Purkinje cell (primary cell): ENCODE results near the gene BAG3. TPM values are rescaled to one million over a fixed set of nuclear protein-coding genes. Genes with fewer than 3 reads are reported as not detected.

Experiments
- polyA plus RNA-seq: library from polyadenylated mRNA; unstranded; fragments of >200 nt; fragmentation: Nextera tagmentation; gene quantifications from 2 replicates; pipeline ENCODE4 v1.2.1, GENCODE V29; 2014

BAG3 gene
- polyA plus RNA-seq, result 29.2 and 40.2 TPM in 2 replicates

GRCh38 chr10:119650692-119651513, at the start of gene BAG3:
Gene BAG3 (plus strand): TSS chr10:119651380. CDS start chr10:119651676, 296 bp downstream.

DNA sequence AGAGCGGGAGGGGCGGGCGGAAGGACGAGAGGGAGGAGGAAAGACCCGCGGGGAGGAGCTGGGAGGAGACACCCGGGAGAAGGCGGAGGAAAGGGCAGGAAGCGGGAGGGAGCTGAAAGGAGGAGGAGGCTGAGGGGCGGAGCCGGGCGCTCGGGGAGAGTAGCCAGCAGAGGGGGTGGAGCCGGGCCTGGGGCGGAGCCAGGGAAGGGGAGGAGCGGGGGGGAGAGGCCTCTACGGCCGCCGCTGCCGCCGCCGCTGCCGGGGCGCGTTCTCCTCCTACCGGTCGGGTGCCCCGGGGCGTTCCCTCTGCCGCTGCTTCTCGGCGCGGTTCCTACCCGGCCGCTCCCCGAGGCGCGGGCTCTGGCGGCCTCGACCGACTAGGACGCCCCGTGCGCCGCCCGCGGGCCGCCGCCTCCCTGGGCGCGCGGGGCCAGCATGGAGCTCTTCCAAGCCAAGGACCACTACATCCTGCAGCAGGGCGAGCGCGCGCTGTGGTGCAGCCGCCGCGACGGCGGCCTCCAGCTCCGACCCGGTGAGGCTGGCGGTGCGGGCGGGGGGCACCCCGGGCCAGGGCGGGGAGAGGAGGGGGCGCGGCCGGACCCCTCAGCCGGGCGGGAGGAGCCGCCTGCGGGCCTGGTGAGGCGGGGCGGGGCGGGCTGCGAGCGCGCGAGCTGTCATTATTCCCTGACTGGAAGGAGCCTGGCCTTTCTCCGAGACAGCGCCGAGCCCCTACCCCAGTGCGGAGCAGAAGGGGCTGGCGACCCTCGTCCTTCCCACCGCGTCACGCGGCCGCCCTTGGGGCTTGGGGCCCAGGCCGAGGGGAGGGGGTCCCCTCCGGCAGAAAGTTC, 74.9 kb downstream of the BAG3 start, which contains the start of gene INPP5F:
Gene INPP5F, plus strand, starts transcription at position 223 of the 848 bp plus-strand sequence. Its CDS starts 213 bp downstream, at position 436.

Other genes with a start within 250 kb of the BAG3 start
- 47.4 and 56.5 TPM in 2 replicates for gene RGS10, start 108.7 kb upstream of the BAG3 start, polyA plus RNA-seq
- 47.7 and 56.7 TPM in 2 replicates for gene TIAL1, start 54.4 kb upstream of the BAG3 start, polyA plus RNA-seq
- gene INPP5F, start 74.7 kb downstream of the BAG3 start, polyA plus RNA-seq, result 72.6 and 81.5 TPM in 2 replicates
- 8.7 and 10.2 TPM in 2 replicates for gene MCMBP, start 221.5 kb downstream of the BAG3 start, polyA plus RNA-seq
- gene SEC23IP, start 241.3 kb downstream of the BAG3 start, polyA plus RNA-seq, result 6.5 and 11.6 TPM in 2 replicates